HG03159 (cell line): Measurements from ENCODE around the gene ADAM12.

Experiments used
- ATAC-seq: cut with Tn5 transposase; IDR thresholded peaks from one replicate; pipeline ENCODE4 v1.9.1; 2021; ENCODE audit warnings: mild to moderate bottlenecking, moderate library complexity; ENCODE audit not compliant: unreplicated experiment

ADAM12 gene

GRCh38 chr10:126037946-126038345 is 350.3 kb downstream of the ADAM12 start:
- ATAC-seq, result no peak

- ATAC-seq, result no peak
Measured at GRCh38 chr10:126036515-126036914, 351.8 kb downstream of the ADAM12 start.

- ATAC-seq, result no peak
Measured at GRCh38 chr10:126034586-126034985, 353.7 kb downstream of the ADAM12 start.

GRCh38 chr10:126029999-126030398 is 358.3 kb downstream of the ADAM12 start:
- ATAC-seq, result no peak

- no peak for ATAC-seq
Measured at GRCh38 chr10:126027692-126028091, 360.6 kb downstream of the ADAM12 start.

GRCh38 chr10:126022841-126023240 is 365.4 kb downstream of the ADAM12 start:
- ATAC-seq, result no peak

- ATAC-seq, result no peak
Measured at GRCh38 chr10:126021833-126022500, 366.3 kb downstream of the ADAM12 start.

GRCh38 chr10:126017961-126018560 is 370.2 kb downstream of the ADAM12 start:
- ATAC-seq, result no peak

GRCh38 chr10:126016882-126017281 is 371.4 kb downstream of the ADAM12 start:
- ATAC-seq, result no peak

- ATAC-seq, result no peak
Measured at GRCh38 chr10:126016156-126016805, 372.0 kb downstream of the ADAM12 start.

- ATAC-seq, result no peak
Measured at GRCh38 chr10:126015413-126015812, 372.9 kb downstream of the ADAM12 start.

- ATAC-seq, result no peak
Measured at GRCh38 chr10:126014309-126014708, 374.0 kb downstream of the ADAM12 start.

GRCh38 chr10:126013489-126014281 is 374.6 kb downstream of the ADAM12 start:
- no peak for ATAC-seq

- no peak for ATAC-seq
Measured at GRCh38 chr10:126012485-126012884, 375.8 kb downstream of the ADAM12 start.

GRCh38 chr10:126011995-126012394 is 376.3 kb downstream of the ADAM12 start:
- no peak for ATAC-seq

GRCh38 chr10:126009650-126010049 is 378.6 kb downstream of the ADAM12 start:
- ATAC-seq, result no peak

GRCh38 chr10:126006906-126007305 is 381.4 kb downstream of the ADAM12 start:
- no peak for ATAC-seq

GRCh38 chr10:126006264-126006663 is 382.0 kb downstream of the ADAM12 start:
- no peak for ATAC-seq

GRCh38 chr10:126004752-126005151 is 383.5 kb downstream of the ADAM12 start:
- ATAC-seq, result no peak

GRCh38 chr10:126001576-126001975 is 386.7 kb downstream of the ADAM12 start:
- no peak for ATAC-seq

GRCh38 chr10:125999694-126000093 is 388.6 kb downstream of the ADAM12 start:
- no peak for ATAC-seq
